GM21529 (cell line): ENCODE results near the gene GAD1.
A peak's percentile ranks its signal among the peaks of the same experiment; 100 is the strongest.

Source experiments
- ATAC-seq: cut with Tn5 transposase; IDR thresholded peaks from one replicate; pipeline ENCODE4 v1.9.1; 2021; ENCODE audit not compliant: unreplicated experiment

GAD1 gene

GRCh38 chr2:170840717-170841210 is 24.1 kb downstream of the GAD1 start:
- ATAC-seq, result no peak

DNA sequence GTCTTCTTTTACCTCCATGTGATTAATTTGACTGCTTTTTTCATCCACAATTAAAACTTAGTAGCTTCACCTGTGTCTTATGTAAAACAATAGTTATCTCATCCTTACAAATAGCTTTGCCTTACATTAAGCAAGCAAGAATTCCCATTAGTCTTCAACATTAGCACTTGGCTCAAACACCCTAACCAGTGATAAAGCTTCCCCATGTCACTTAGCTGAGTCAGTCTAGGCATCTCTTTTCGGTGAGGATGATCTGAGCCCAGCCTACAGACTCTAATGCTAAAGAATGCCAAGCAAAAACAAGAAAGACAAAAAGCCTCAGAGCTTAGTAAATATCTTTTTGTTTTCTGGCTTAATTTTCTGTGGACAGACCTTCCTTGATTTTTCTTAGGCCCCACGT is 26.1 kb downstream of the GAD1 start:
- ATAC-seq, result no peak

GRCh38 chr2:170843656-170844055 is 27.0 kb downstream of the GAD1 start:
- ATAC-seq, result no peak

GRCh38 chr2:170845343-170845742 is 28.7 kb downstream of the GAD1 start:
- no peak for ATAC-seq

- no peak for ATAC-seq
Observed at GRCh38 chr2:170846314-170846713, 29.6 kb downstream of the GAD1 start.

- no peak for ATAC-seq
Observed at GRCh38 chr2:170847716-170848115, 31.0 kb downstream of the GAD1 start.

DNA sequence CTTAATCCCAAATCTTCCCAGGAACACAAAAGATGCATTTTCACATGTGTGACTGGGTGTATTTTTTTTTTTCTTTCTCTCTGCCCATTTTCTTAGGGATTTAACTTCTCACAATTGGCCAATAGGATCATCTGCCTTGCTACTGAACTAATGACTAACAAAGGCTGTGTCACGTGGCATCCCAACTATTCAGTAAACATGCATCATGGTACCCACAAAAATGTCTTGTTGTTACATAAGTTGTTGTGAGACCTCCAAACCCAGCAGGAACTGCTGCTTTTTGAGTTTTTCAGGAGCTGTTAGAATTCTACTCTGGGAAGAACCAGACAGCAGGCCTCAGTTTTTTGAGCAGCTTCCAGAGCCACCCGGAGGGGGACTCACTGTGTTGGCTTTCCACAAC is 31.9 kb downstream of the GAD1 start:
- no peak for ATAC-seq

DNA sequence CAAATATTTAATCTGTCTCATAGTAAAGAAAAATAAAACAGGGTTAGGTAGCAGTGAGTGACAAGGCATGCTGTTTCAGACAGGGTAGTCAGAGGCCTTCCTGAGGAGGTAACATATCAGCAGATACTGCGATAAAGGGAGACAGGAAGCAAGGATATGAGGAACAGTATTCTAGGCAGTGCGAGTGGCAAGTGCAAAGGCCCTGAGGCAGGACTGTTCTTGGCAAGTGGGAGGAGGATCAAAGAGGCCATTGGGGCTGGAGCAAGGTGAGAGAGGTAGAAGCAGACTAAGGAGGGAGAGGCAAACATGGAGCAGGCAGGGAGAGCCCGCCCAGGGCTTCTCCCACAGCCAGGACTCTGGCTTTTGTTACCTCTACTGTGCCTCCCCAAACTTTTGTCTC is 33.6 kb downstream of the GAD1 start:
- no peak for ATAC-seq

GRCh38 chr2:170851635-170852034 is 34.9 kb downstream of the GAD1 start:
- ATAC-seq, result no peak

- no peak for ATAC-seq
Observed at GRCh38 chr2:170856066-170856465, 39.4 kb downstream of the GAD1 start.

- no peak for ATAC-seq
Observed at GRCh38 chr2:170862286-170862902, 45.7 kb downstream of the GAD1 start.

DNA sequence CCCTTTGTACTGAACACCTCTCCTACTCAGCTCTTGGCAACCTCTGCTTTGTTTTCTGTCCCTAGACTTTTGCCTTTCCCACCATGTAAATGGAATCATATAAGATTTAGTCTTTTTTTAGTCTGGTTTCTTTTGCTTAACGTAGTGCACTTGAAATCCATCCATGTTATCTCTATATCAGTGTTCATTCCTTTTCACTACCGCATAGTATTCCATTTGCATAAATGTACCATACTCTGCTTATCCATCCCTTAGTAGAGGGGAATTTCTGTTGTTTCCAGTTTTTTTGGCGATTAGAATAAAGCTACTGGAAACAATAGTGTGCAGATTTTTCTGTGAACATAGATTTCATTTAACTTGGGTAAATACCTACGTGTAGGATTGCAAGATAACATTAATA is 46.4 kb downstream of the GAD1 start:
- no peak for ATAC-seq

DNA sequence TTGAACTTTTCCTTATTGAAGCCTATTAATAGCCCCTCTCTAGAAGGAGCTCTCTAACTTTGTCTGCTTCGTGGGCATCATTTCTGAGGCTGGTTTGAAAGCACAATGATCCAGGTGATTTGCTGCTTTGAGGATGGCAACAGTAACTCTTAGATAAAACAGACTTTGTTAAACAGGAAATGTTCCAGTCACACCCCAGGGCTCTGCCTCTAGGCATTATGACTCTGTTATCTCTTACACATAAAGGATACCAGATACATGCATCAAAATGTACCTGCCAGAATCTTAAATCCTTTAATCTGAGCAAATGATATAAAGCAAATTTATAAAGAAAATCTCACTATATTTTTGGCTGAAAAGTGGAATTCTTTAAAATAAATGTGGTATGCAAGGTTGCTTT is 52.3 kb downstream of the GAD1 start:
- no peak for ATAC-seq

DNA sequence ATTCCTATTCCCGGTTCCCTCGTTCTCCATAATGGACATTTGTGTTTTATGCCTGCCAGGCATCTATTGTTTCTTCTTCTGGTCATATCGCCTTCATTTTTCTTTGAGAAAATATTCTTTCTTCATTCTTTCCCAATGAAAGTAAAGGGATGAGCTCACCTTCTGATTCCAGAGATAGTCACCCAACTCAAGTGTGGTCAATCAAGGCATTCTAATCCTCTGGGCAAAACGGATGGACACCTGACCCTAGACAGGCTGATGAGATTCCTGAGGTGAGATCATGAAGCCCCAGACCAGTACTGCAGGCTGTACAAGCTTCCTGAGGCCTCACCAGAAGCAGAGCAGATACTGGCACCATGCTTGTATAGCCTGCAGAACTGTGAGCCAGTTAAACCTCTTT is 52.8 kb downstream of the GAD1 start:
- no peak for ATAC-seq

DNA sequence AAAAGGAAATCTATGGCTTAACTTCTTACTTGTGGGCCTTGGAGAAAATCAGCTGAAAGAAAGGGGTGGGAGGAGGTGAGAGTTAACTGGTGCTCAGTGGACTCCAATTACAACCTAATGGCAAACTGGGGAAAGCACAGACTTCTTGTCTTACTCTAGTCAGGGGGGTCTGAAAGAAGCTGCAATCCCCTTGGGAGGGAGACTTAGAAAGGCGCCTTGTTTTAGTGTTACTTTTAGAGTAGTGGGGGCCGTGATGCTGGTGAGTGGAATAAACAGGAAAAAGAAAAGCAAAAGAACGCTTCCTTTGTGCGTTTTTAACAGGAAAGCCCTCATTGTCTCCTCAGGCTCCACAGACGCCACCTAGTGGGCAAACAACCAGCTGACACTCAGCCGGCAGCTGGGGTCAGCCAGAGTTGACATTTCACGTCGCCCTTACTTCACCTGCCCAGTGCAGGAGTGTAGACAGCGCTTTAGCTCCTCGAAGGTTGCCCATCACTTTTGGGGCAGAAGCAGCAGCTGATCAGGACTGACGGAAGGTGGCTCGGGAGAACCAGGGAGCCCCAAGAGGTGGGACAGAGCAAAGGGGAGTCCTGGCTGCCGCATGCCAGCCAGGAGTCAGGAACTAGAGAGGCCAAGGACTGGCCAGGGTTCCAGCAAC is 56.5 kb downstream of the GAD1 start:
- ATAC-seq, result peak; percentile 95

GRCh38 chr2:170878066-170878465 is 61.4 kb downstream of the GAD1 start:
- ATAC-seq, result no peak

- no peak for ATAC-seq
Observed at GRCh38 chr2:170878505-170878904, 61.8 kb downstream of the GAD1 start.

GRCh38 chr2:170881840-170882239 is 65.2 kb downstream of the GAD1 start:
- no peak for ATAC-seq

DNA sequence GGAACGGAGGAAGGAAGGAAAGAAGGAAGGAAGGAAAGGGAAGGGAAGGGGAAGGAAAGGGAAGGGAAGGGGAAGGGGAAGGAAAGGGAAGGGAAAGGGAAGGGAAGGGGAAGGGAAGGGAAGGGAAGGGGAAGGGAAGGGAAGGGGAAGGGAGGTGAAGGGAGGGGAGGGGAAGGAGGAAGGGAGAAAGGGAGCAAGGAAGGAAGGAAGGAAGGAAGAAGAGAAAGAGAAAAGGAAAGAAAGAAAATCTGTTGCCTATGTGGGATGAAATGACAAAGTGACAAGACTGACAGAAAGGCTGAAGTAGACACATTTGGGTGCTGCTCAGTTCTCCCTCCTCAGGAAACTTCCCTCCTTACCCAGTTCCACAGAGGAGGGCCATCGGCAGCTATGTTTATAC is 66.1 kb downstream of the GAD1 start:
- no peak for ATAC-seq

DNA sequence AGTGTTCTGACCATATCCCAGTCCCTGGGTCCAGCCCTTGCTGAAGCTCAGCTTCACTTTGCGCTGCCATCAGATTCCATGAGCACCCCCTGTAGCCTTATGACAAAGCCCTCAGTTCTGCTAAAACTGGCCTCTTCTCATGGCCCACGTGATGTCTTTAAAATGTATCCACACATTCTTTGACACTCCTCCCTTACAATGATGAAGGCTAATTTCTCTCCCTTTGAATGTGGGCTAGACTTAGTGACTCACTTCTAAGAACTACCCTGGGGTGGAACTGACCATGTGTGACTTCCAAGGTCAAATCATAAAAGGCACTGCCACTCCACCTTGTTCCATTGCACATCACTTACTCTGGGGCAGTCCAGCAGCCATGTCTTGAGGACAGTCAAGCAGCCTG is 67.0 kb downstream of the GAD1 start:
- ATAC-seq, result no peak

GRCh38 chr2:170885130-170885791 is 68.6 kb downstream of the GAD1 start:
- ATAC-seq, result no peak

DNA sequence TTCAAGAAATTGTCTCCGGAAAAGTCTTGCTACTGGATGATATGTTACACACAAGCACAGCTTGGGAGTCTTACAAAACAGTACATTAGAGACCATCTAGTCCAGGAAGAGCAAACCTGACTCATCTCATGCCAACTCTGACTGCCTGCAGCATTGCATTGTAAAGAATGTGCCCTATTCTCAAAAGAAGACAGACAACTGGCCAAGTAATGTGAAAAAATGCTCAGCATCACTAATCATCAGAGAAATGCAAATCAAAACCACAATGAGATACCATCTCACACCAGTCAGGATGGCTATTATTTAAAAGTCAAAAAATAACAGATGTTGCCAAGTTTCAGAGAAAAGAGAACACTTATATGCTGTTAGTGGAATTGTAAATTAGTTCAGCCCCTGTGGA is 69.7 kb downstream of the GAD1 start:
- ATAC-seq, result no peak
